COLO829 (cell line): ENCODE results near the gene GLIPR1L2.
"Not testable (repeated sequence)": the region's sequence is repeated elsewhere in the genome, so short reads cannot be mapped to it uniquely, and the experiment has no call there.

ENCODE experiments used
- DNase-seq: peaks from one replicate; pipeline ENCODE4 v3.0.0; 2012; ENCODE audit warnings: low spot score

Gene GLIPR1L2

DNA sequence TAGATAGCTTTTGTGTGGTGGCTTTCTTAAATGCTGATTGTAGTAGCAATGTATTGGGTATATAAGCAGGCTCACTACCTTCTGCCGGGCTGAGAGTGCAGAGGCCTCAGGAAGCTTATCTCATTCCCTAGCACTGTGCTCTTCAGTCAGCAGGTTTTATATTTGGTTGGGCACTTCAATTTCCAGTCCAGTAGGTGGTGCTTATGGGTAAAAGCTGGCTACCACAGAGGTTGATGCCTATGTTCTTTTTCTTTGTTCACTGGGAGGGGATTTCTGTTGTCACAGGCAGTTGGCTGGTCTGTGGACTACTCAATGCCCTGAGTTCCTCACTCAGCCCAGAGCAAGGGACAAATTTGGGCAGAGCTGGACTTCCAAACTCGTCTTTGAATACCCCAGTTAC is 46.7 kb downstream of the GLIPR1L2 start:
- no peak for DNase-seq

DNA sequence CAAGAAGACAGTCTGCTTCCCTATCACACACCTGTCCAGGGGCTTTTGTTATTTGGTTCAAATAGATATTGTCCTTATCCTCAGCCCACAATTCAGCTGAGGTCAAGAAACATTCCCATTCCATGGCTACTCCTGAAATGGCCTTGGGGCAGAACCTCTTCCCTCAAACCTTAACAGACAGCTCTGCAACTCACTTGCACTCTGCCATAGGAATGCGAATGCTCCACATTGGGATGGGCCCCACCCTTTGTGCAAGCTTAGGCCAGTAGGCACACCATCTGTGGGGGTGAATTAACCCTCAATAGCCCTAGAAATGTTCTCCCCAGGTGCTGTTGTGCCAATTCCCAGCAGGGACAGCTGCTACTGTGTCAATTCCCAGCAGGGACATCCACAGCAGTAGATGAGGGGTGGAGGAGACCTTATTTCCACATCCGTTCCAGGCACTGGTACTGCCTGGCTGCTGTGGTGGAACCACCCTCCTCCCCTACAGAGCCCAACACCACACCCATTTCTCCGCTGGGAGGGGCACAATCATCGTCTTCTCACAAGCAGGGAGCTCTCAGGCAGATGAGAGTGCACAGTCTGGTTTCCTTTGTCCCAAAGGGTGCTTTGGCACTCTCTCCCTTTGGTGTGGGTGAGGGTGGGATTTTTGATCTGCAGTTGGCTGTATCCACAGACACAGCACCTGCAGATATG is 47.3 kb downstream of the GLIPR1L2 start:
- DNase-seq: no peak

DNA sequence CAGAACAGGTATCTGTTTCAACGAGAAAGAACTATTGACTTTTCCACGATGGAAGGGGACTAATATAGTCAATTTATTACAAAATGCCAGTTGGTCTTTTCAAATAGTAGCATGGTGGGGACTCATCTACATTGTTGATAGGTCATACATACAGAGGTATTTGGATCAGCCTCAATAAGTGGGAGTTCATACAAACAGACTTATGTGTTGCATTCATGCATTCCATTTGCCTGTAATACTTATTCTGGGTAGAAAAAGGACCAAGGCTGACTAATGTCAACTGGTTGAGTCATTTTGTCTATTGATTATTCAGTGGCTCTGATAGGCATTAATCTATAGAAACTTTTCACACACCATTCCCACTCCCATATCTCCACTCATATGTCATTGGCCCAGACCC is 48.2 kb downstream of the GLIPR1L2 start:
- no peak for DNase-seq

DNA sequence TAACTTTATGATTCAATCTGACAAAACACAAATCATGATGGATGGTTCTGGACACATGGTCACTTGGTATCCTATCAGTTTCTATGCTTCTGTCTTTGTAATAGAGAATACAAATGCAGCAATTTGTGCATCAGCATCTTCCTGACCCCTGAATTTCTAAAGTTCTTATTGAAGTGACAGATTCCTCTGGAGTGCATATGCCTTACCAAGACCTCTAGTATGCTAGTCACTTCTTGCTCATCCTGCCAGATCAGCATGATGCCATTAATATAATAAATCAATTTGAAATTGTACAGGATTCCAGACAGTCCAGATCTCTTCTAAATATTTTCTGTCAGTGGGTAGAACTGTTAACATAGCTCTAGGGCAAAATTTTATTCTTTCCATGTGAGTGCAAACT is 49.0 kb downstream of the GLIPR1L2 start:
- DNase-seq: no peak

DNA sequence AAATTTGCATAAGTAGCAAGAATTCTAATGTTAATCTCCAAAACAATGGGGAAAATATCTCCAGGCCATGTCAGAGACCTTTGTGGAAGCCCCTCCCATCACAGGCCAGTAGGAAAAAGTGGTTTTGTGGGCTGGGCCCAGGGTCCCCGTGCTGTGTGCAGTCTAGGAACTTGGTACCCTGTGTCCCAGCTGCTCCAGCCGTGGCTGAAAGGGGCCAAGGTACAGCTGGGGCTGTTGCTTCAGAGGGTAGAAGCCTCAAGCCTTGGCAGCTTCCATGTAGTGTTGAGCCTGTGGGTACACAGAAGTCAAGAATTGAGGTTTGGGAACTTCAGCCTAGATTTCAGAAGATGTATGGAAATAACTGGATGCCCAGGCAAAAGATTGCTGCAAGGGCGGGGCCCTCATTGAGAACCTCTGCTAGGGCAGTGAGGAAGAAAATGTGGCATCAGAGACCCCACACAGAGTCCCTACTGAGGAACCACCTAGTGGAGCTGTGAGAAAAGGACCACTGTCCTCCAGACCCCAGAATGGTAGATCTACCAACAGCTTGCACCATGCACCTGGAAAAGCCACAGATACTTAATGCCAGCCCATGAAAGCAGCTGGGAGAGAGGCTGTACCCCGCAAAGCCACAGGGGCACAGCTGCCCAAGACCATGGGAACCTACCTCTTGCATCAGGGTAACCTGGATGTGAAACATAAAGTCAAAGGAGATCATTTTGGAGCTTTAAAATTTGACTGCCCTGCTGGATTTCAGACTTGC is 51.0 kb downstream of the GLIPR1L2 start:
- not testable (repeated sequence) for DNase-seq

DNA sequence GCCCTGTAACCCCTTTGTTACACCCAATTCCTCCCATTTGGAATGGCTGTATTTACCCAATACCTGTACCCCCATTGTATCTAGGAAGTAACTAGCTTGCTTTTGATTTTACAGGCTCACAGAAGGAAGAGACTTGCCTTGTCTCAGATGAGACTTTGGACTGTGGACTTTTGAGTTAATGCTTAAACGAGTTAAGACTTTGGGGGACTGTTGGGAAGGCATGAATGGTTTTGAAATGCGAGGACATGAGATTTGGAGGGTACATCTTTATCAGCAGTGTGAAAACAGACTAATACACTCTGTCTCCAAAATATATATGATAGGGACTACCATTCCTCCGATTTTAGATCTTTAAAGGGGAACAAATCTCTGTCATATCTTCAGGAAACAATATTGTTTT is 51.6 kb downstream of the GLIPR1L2 start:
- DNase-seq: not testable (repeated sequence)

DNA sequence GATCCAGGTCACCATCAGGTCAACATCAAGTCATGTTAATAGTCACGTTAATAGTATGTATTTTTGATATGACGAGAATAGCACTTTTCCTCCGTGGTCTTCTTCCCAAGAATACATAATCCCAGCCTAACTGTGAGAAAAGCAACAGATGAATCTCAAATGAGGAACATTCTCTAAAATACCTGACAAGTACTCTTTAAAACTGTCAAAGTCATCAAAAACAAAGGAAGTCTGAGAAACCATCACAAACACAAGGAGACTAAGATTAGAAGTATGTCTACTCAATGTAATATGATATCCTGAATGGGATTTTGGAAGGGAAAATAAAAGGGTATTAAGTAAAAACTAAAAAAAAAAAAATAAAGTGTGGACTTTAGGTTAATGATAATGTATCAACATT is 52.8 kb downstream of the GLIPR1L2 start:
- no peak for DNase-seq

DNA sequence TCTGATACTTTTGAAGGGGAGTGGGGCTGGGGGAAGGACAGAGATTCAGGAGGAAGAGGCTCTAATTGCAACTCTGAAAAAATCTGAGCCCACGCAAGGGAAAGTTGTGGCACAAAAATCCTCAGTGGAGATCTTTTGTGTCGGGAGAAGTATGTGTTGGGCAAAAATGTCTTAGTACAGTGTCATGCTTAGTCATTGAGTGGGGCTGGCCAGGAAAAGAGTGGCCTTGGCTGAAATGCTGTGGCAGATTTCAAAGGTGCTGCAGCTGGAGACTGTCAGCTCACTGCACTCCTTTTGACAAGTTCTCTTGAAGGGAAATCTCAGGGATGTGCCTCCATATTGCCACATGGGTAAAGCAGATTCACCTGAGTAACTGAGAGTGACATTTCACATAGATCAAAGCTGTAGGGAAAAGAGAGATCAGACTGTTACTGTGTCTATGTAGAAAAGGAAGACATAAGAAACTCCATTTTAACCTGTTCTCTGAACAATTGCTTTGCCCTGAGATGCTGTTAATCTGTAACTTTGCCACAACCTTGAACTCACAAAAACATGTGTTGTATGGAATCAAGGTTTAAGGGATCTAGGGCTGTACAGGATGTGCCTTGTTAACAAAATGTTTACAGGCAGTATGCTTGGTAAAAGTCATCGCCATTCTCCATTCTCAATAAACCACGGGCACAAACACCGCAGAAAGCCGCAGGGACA is 53.7 kb downstream of the GLIPR1L2 start:
- no peak for DNase-seq

DNA sequence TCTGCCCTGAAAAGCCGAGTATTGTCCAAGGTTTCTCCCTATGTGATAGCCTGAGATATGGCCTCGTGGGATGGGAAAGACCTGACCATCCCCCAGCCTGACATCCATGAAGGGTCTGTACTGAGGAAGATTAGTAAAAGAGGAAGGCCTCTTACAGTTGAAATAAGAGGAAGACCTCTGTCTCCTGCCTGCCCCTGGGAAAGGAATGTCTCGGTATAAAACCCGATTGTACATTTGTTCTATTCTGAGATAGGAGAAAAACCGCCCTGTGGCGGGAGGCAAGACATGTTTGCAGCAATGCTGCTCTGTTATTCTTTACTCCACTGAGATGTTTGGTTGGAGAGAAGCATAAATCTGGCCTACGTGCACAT is 54.2 kb downstream of the GLIPR1L2 start:
- DNase-seq: not testable (repeated sequence)

DNA sequence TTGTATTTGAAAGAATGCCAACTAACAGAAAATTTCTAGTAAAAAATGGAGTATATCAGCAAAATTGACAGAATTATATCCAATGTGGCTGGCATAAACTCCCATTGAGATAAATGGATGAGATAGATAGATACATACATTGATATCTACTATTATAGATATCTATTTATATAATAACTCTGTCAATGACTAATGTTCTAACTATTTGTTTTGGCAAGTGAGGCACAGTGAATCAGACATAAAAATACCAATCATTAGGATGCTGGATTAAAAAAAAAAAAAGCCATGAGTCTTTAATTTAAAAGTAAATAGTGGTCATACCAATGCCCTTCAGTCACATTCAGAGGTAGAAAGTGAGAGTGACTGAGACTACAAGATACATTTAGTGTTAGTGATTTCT is 56.0 kb downstream of the GLIPR1L2 start:
- no peak for DNase-seq

DNA sequence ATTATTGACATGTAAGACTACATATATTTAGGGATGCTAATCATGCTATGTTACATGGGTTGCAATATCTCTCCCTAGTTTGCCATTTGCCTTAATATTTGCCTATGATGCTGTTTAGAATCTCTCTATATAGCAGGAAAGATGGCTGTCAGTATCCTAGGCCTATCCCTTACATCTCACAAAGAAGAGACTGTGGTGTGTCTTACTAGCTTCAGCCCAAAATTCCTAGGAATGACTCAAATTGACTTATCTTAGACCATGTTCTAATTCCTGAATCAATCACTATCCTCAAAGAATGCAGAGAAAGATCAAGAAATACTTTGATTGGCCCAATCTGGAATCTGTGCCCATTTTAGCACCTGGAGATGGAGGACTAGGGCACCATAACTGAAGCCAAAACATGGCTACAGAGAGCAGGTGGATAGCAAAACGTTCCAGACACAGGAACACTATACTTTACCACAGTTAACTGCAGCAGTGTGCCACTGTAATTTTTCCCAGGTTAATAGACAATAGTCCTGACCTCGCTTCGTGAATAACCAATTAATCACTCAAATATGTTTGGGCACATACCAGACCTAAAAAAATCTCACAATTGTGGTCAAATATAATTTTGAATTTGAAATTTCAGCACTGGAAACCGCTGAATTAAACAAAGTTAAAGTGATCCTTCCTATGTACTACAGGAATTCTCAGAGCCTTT is 57.0 kb downstream of the GLIPR1L2 start:
- no peak for DNase-seq

DNA sequence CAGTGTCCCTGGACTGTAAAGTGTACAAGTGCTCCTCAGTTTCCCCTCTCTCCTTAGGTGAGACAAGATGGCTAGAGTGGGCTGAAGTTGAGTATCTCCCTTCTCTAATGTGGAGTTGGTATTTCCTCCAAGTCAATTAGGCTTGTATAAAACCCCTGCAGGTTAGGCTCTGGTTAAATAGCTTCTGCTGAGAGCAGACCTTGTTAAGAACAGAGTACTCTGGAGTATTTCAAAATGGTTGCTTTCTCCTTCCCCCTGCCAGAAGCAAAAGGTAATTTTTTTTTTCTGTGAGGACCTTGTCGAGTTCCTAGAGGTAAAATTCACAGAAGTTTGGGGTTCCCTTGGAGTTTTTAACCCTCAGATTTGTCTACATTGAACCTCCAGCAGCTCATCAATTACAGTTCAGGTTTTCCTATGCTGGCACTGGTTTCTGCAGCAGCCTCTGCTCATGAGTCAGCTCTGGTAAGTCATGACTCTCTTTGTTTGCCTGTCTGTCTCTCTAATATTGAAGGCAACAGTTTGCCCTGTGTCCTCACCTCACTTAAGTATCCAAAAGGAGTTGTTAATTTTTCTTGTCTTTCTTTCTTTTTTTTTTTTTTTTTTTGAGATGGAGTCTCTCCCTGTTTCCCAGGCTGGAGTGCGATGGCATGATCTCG is 61.9 kb downstream of the GLIPR1L2 start:
- DNase-seq: no peak

DNA sequence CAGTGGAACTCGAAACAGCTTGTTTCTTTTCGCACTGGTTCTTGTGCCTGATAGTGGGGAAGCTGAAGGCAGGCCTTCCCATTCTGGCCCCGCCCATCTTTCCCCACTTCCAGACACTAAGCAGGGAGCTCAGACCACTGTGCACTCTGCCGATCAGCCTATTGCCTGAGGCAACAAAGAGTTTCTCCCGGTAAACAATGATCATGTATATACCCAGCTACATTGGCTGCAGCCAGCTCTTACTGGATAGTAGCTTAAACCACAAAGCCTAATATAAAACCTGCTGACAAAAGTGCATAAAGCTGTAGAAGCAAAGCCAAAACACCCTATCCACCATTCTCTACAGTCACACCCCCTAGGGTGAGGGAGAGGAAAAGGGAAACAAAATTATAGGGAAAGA is 65.0 kb downstream of the GLIPR1L2 start:
- DNase-seq: no peak

DNA sequence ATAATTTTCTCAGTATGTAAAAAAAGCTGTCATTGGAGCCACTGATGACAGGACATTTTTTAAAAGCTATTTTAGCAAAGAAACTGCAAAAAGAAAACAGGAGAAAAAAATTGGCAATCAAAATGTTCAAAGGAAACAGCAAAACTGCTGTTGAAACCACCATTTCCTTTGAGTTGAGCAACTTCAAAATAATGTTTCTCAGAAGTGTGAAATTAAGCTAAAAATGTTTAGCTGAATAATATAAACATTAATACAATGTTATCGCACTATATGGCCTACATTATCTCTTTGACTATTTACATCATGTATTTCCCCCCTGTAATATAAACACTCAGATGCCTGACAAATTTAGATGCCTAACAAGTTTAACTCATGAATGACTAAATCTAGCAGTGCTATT is 66.3 kb downstream of the GLIPR1L2 start:
- DNase-seq: no peak

DNA sequence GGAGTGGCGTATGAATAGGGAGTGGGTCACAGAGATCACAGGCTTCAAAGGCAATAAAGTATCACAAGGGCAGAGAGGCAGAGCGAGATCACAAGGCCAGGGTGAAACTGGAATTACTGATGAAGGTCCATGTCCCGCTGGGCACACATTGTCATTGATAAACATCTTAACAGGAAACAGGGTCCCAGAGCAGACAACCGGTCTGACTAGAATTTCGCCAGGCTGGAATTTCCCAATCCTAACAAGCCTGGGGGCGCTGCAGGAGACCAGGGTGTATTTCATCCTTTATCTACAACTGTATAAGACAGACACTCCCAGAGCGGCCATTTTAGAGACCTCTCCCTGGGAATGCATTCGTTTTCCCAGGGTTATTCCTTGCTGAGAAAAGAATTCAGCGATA is 67.0 kb downstream of the GLIPR1L2 start:
- DNase-seq: not testable (repeated sequence)

DNA sequence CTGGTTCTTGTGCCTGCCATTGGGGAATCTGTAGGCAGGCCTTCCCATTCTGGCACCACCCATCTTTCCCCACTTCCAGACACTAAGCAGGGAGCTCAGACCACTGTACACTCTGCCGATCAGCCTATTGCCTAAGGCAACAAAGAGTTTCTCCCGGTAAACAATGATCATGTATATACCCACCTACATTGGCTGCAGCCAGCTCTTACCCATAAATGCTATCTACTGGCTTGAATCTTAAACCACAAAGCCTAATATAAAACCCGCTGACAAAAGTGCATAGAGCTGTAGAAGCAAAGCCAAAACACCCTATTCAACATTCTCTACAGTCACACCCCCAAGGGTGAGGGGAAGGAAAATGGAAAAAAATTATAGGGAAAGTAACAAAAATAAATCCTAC is 68.9 kb downstream of the GLIPR1L2 start:
- DNase-seq: no peak

DNA sequence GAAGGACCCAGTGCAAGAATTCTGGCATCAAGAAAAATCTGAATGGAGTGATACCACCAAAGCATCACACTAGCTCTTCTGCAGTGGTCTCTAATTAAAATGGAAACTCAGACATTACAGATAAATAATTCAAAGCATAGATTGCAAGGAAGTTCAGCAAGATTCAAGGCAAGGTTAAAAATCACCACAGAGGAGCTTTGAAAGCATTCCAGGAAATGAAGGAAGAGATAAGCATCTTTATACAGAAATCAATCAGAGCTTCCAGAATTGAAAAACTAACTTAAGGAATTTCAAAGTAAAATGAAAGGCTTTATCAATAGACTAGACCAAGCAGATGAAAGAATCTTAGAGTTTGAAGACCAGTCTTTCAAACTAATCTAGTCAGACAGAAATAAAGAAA is 69.3 kb downstream of the GLIPR1L2 start:
- DNase-seq: no peak

DNA sequence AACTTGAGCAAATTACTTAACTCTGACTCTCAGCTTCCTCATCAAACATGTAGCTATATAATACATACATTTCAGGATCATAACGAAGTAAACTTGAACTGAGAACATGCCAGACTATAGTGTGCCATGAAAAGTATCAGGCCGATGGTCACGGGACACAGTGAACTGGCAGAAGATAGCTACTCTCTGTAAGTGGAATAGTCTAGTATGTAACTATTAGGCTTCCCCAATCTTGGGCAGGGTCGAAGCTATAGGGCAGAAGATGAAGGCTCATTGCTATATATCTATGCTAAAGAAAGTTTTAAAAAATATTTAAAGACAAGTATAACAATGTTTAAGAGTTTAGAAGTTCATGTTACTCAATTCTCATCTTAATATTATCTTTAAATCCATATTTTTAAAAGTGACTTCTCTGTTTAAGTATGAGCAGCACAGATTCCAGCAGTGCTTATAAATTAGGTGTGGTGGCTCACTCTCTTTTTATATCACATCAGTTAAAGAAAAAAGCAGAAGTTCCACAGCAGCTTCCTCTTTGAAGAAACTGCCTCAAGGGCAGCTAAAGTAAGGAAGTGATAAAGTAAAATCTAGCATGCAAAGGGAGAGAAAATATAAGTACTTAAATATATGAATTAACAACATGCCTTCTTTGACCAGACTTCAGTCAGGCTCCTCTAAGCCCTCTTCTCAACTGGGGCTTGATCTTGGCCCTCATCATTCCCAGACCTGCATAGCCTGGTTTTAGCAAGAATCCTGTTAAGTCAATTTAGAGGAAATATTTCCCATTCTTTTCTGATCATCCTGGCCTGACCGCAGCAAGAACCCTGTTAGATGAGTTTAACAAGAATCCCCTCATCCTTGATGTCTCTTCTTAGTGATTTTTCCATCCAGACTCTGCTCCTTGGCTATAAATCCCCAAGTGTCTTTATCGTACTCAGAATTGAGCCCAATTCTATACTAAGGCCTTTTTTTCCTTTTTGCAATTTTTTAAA is 81.3 kb downstream of the GLIPR1L2 start:
- DNase-seq: no peak

DNA sequence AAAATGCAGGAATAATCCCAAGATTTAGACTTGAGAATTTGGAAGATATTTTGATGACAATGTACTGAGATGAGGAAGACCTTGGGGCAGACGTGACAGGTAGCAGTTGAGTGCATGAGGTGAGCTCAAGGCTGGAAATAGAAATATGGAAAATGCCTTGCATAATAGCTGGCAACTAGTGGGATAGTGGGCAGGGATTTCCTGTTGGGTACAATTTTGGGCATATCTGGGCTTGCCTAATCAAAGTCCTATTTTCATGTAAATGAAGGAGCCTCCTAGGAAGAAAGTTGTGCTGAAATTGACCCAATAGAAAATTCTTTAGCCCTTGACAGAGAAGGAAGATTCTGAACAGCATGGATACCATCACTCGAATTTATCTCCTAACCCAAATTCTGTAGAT is 83.2 kb downstream of the GLIPR1L2 start:
- DNase-seq: no peak

DNA sequence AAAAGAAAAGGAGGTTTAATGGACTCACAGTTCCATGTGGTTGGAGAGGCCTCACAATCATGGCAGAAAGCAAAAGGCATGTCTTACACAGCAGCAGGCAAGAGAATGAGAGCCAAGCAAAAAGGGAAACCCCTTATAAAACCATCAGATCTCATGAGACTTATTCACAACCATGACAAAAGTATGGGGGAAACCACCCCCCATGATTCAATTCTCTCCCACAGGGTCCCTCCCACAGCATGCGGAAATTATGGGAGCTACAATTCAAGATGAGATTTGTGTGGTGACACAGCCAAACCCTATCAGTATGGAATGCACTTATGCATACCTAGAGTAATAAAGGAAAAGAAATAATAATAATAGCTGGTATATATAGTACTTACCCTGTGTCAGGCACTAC is 85.2 kb downstream of the GLIPR1L2 start:
- no peak for DNase-seq

DNA sequence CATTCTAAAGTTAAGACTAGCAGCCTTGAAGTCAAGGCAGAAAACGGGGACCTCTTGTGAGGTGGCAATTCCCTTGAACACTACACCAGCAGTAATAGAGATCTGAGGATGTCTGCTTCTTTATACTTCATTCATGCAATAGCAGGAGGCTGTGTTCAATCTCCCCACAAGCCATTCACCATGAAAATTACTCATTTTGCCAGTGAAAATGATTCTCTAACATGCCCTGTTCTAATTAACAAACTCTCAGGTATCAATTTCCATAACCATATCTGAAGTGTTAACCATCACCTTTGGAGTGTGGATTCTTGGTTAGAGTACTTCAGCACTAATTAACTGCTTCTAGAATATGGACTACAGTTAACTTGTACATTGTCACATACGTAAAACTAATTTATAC is 86.2 kb downstream of the GLIPR1L2 start:
- DNase-seq: no peak
